GM12878 (cell line): ENCODE data around the gene IFNK. TPM values are rescaled to one million over a fixed set of nuclear protein-coding genes. Genes with fewer than 3 reads are reported as not detected.

ENCODE experiments used
- ATAC-seq: fragments of 200-7000 bp; cut with Tn5 transposase; 3 replicates; pipeline ENCODE4 v1.9.1; 2020; ENCODE audit warnings: mild to moderate bottlenecking, moderate library complexity
- BruUV-seq: library from RNA; stranded (reverse); fragments of 400-500 nt; replicated peaks from 2 replicates; lab custom pipeline; 2021; lab: Mats Ljungman, UMichigan
- CTCF ChIA-PET: fragments of 300-600 bp; sonication (Branson Sonifier 250); formaldehyde crosslinking; extraction: SDS; loops from one replicate; lab custom pipeline; 2021; ENCODE audit warnings: inconsistent platforms; lab: Yijun Ruan, JAX
- POLR2A ChIA-PET: fragments of 350-600 bp; formaldehyde crosslinking; extraction: SDS; loops from one replicate; lab custom pipeline; 2021; ENCODE audit warnings: inconsistent platforms; lab: Charles Lee
- RAD21 ChIA-PET: fragments of 300-600 bp; sonication (Branson Sonifier 250); formaldehyde crosslinking; loops from one replicate; lab custom pipeline; 2023; ENCODE audit warnings: antibody characterized with exemption; ENCODE audit not compliant: unreplicated experiment; lab: Charles Lee
- SMC1A ChIA-PET: fragments of 300-600 bp; sonication (Branson Sonifier 250); formaldehyde crosslinking; loops from one replicate; lab custom pipeline; 2023; ENCODE audit not compliant: unreplicated experiment, uncharacterized antibody; lab: Charles Lee
- DNase-seq: peaks from one replicate; pipeline ENCODE4 v3.0.0-alpha.2; 2011; ENCODE audit warnings: low read depth, low spot score
- FAIRE-seq: peaks from 3 replicates; lab custom pipeline; 2011; peaks lifted over from hg19 to GRCh38; lab: Jason Lieb, UNC
- H2AFZ ChIP-seq: 2 replicates; pipeline ENCODE4 v1.6.0; 2011; ENCODE audit warnings: low read depth, low read length, control low read depth; ENCODE audit not compliant: control insufficient read depth
- H3K27ac ChIP-seq: 2 replicates; pipeline ENCODE4 v1.5.1; 2011; ENCODE audit warnings: control low read depth; ENCODE audit not compliant: control insufficient read depth, insufficient read depth
- H3K27me3 ChIP-seq, 2 experiments: replicated peaks in 1 of 2; 2 replicates each; pipeline versions ENCODE4 v1.6.0 to v1.6.1; 2011; ENCODE audit warnings: low read length in 1 of 2; ENCODE audit not compliant: control insufficient read depth in 2 of 2, insufficient read depth in 2 of 2
- H3K36me3 ChIP-seq, 2 experiments: 2 replicates each; pipeline ENCODE4 v1.5.1; 2011; ENCODE audit warnings: low read length in 1 of 2; ENCODE audit not compliant: control insufficient read depth in 2 of 2, insufficient read depth in 2 of 2
- H3K4me1 ChIP-seq: 2 replicates; pipeline ENCODE4 v1.6.1; 2011; ENCODE audit warnings: mild to moderate bottlenecking, low read length, moderate library complexity, mixed read lengths; ENCODE audit not compliant: control insufficient read depth, insufficient read depth
- H3K4me2 ChIP-seq: 2 replicates; pipeline ENCODE4 v1.6.0; 2011; ENCODE audit warnings: control low read depth; ENCODE audit not compliant: control insufficient read depth, insufficient read depth
- H3K4me3 ChIP-seq: fragments of 200-600 bp; sonication (generic); 2 replicates; pipeline ENCODE4 v1.5.1; 2016
- H3K79me2 ChIP-seq: 2 replicates; pipeline ENCODE4 v1.6.0; 2011; ENCODE audit warnings: low read length; ENCODE audit not compliant: control insufficient read depth, insufficient read depth
- H3K9ac ChIP-seq: 2 replicates; pipeline ENCODE4 v1.8.0; 2011; ENCODE audit warnings: low read length, control low read depth, mixed read lengths; ENCODE audit not compliant: control insufficient read depth, insufficient read depth
- H3K9me3 ChIP-seq: replicated peaks from 3 replicates; pipeline ENCODE4 v1.5.1; 2011; ENCODE audit warnings: mild to moderate bottlenecking, low read length; ENCODE audit not compliant: control insufficient read depth, insufficient read depth
- H4K20me1 ChIP-seq: 2 replicates; pipeline ENCODE4 v1.6.0; 2011; ENCODE audit not compliant: control insufficient read depth, insufficient read depth
- BACH1 ChIP-seq: fragments of 450-650 bp; IDR thresholded peaks from 2 replicates; pipeline ENCODE4 v1.6.1; 2017; ENCODE audit warnings: mild to moderate bottlenecking, borderline replicate concordance
- CBX3 ChIP-seq: fragments of 200-600 bp; sonication (generic); IDR thresholded peaks from 2 replicates; pipeline ENCODE4 v1.6.1; 2016; ENCODE audit warnings: low read depth, borderline replicate concordance
- GATAD2B ChIP-seq: fragments of 450-650 bp; conservative IDR thresholded peaks from 2 replicates; pipeline ENCODE4 v1.6.1; 2017; ENCODE audit warnings: low read depth, mild to moderate bottlenecking, moderate library complexity
- RUNX3 ChIP-seq: IDR thresholded peaks from 2 replicates; pipeline ENCODE4 v1.6.1; 2012; ENCODE audit warnings: low read length, inconsistent platforms
- STAT1 ChIP-seq: fragments of 450-650 bp; conservative IDR thresholded peaks from 2 replicates; pipeline ENCODE4 v1.6.1; 2014; ENCODE audit warnings: antibody characterized with exemption, mild to moderate bottlenecking
- WRNIP1 ChIP-seq: IDR thresholded peaks from 2 replicates; pipeline ENCODE4 v1.6.1; 2011; ENCODE audit warnings: low read depth, low read length, improper control_type of control experiment, borderline replicate concordance
- YBX1 ChIP-seq: fragments of 450-650 bp; IDR thresholded peaks from 2 replicates; pipeline ENCODE4 v1.6.1; 2016; ENCODE audit warnings: antibody characterized with exemption
- ZNF207 ChIP-seq: fragments of 450-650 bp; IDR thresholded peaks from 2 replicates; pipeline ENCODE4 v1.6.1; 2014; ENCODE audit warnings: antibody characterized with exemption, mild to moderate bottlenecking, borderline replicate concordance
- WGBS: methylation state at CpG from one replicate; pipeline ENCODE4 v1.1.6; 2016; ENCODE audit warnings: low lambda C conversion rate; ENCODE audit not compliant: insufficient replicate concordance, insufficient coverage; ENCODE audit errors: missing lambda C conversion rate; 5-methylcytosine and 5-hydroxymethylcytosine counted together
- in situ Hi-C: fragments of 300-500 bp; cut with MboI; formaldehyde crosslinking; loops from 9 replicates; pipeline ENCODE4 v1.14.3; 2018; ENCODE audit warnings: mixed read lengths
- intact Hi-C: fragments of 100-400 bp; cut with micrococcal nuclease; formaldehyde crosslinking; loops from one replicate; pipeline ENCODE4 v1.14.2; 2022; ENCODE audit not compliant: unreplicated experiment
- polyA plus RNA-seq, 11 experiments: library from polyadenylated mRNA; depleted of rRNA in 4 of 11; unstranded in 6 of 11; stranded (reverse) in 5 of 11; fragments of >200 nt; fragmentation: Nextera tagmentation in 4 of 11; fragmentation: Illumina TruSeq in 1 of 11; extraction: Ambion mirVana in 4 of 11; extraction: Trizol in 1 of 11; gene quantifications; 1 replicate in 1 of 11; 2 replicates in 10 of 11; pipeline versions ENCODE4 v1.2.1 to v1.2.3, GENCODE V29; 2011 to 2016; ENCODE audit warnings: inconsistent platforms in 2 of 11, missing spikeins in 2 of 11, low read depth in 1 of 11
- total RNA-seq, 4 experiments: library from RNA; depleted of rRNA in 3 of 4; stranded (reverse); fragments of >200 nt in 3 of 4; fragmentation: Illumina TruSeq in 1 of 4; extraction: Trizol in 1 of 4; gene quantifications; 2 replicates each; pipeline versions ENCODE4 v1.2.1 to v1.2.3, GENCODE V29; 2013 to 2021
- TF ChIP-seq, protein P1 (sequence below): fragments of 450-650 bp; IDR thresholded peaks from 2 replicates; pipeline ENCODE4 v1.6.1; 2014; ENCODE audit warnings: mild to moderate bottlenecking
- TF ChIP-seq, protein P2 (sequence below): IDR thresholded peaks from 2 replicates; pipeline ENCODE4 v1.6.1; 2011; ENCODE audit warnings: low read depth, mild to moderate bottlenecking, low read length, moderate library complexity, borderline replicate concordance; ENCODE audit errors: extremely low read depth
- TF ChIP-seq, protein P3 (sequence below): fragments of 450-650 bp; IDR thresholded peaks from 2 replicates; pipeline ENCODE4 v1.6.1; 2017; ENCODE audit warnings: antibody characterized with exemption, mild to moderate bottlenecking, moderate library complexity

The IFNK gene
- total and polyA plus RNA-seq, 10 of the 15 experiments (the other 5 are each of a cell fraction or from before 2014, with no cell fraction given): 0.06 TPM; not detected in 9

DNA sequence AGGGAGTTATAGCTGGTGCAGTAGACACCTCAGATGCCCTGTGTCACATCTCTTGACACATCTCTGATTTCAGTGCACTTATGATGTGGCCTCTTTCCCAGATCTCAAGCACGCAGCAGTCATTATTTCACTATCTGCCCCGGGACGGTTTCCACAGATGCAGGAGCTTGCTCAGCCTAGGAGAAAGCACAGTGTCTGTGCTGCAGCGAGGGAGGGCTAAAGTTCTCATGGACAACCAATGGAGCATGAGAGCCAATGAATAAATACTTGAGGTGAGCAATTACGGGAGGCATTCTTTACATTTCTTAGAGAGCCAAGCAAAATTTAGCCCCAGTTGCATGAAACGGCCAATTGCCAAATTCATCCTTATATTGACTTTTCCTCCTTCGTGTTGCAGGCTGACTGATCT lies 12.9 kb downstream of the IFNK start:
- peaks cover 10% of the 10 kb centered on the region for H3K4me1 ChIP-seq
- ATAC-seq: no peak
- ChIA-PET POLR2A (no interaction called here), SMC1A (interaction anchor here (1.2 to 11.1 kb wide), 4 partner anchors 10 to 203 kb away, joined by 3 to 89 read pairs (median 46); no protein-coding TSS in a partner anchor), CTCF (interaction anchor here (0.7 to 6.2 kb wide), 8 partner anchors 10 to 205 kb away, joined by 3 to 65 read pairs (median 9); no protein-coding TSS in a partner anchor), RAD21 (interaction anchor here (0.9 to 6.3 kb wide), 3 partner anchors 10 to 205 kb away, joined by 5 to 62 read pairs (median 10); no protein-coding TSS in a partner anchor)
- H3K4me2 ChIP-seq: no peak overlapping the region
- H4K20me1 ChIP-seq: no peaks in the 10 kb centered on the region
- H3K36me3 ChIP-seq: no peaks in the 10 kb centered on the region
- in situ Hi-C loops: no loop called here
- H3K9ac ChIP-seq: no peak overlapping the region
- no peaks in the 10 kb centered on the region for H3K79me2 ChIP-seq
- no peak for TF ChIP-seq YBX1
- TF ChIP-seq, protein P1, sequence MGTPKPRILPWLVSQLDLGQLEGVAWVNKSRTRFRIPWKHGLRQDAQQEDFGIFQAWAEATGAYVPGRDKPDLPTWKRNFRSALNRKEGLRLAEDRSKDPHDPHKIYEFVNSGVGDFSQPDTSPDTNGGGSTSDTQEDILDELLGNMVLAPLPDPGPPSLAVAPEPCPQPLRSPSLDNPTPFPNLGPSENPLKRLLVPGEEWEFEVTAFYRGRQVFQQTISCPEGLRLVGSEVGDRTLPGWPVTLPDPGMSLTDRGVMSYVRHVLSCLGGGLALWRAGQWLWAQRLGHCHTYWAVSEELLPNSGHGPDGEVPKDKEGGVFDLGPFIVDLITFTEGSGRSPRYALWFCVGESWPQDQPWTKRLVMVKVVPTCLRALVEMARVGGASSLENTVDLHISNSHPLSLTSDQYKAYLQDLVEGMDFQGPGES: no peak
- WGBS: 77% methylated on average over 7 of the region's 7 CpGs
- no peak for FAIRE-seq
- H3K9me3 ChIP-seq: no peaks in the 10 kb centered on the region
- no peaks in the 10 kb centered on the region for H3K27me3 ChIP-seq
- H2AFZ ChIP-seq: no peak overlapping the region
- BruUV-seq: no TSS peak
- no peak for DNase-seq
- no peak overlapping the region for H3K4me3 ChIP-seq
- H3K27ac ChIP-seq: no peak overlapping the region
- intact Hi-C loops: no loop called here

DNA sequence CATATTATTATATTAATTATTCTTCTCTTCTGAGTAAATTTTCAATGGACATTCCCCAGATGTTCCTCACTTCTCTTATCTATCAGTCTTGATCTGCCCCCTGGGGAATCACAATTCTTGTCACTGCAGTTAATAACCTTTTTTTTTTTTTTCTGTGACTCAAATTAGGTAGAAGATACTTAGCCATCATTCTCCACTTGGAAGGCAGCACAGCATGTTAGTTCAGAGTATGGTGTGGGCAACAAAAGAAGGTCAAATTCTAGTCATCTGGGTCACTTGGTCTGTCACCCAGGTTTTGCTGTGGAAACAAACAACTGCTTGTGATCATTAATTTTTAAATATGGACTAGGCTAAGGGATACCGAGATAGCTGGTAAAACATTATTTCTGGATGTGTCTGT lies 13.7 kb downstream of the IFNK start:
- Histone ChIP-seq H3K79me2 (no peaks in the 10 kb centered on the region), H3K4me1 (peaks cover 10% of the 10 kb centered on the region), H3K27ac (no peak overlapping the region), H3K9me3 (no peaks in the 10 kb centered on the region), H3K27me3 (no peaks in the 10 kb centered on the region), H3K9ac (no peak overlapping the region), H3K36me3 (no peaks in the 10 kb centered on the region), H4K20me1 (no peaks in the 10 kb centered on the region), H3K4me3 (no peak overlapping the region), H3K4me2 (no peak overlapping the region), H2AFZ (no peak overlapping the region)
- POLR2A ChIA-PET: interaction anchor here (1.7 kb wide), 1 partner anchor 160 kb away, joined by 3 read pairs; no protein-coding TSS in a partner anchor
- CTCF ChIA-PET: interaction anchor here (1.0 to 6.2 kb wide), 9 partner anchors 9 to 206 kb away, joined by 3 to 65 read pairs (median 5); no protein-coding TSS in a partner anchor
- in situ Hi-C loops (no loop called here), intact Hi-C loops (no loop called here)
- RAD21 ChIA-PET: interaction anchor here (1.6 to 6.3 kb wide), 3 partner anchors 10 to 206 kb away, joined by 4 to 62 read pairs (median 8); partner anchors contain the start of gene C9orf72
- 92% methylated on average over 1 of the region's 1 CpG for WGBS
- FAIRE-seq (no peak), ATAC-seq (no peak)
- SMC1A ChIA-PET: interaction anchor here (0.6 to 11.1 kb wide), 7 partner anchors 8 to 263 kb away, joined by 4 to 89 read pairs (median 5); partner anchors contain the start of gene MOB3B
- TF ChIP-seq RUNX3 (no peak), WRNIP1 (no peak), GATAD2B (no peak), BACH1 (no peak), STAT1 (no peak), CBX3 (no peak), ZNF207 (no peak)
- TF ChIP-seq, protein P1: no peak
- TF ChIP-seq, protein P2, sequence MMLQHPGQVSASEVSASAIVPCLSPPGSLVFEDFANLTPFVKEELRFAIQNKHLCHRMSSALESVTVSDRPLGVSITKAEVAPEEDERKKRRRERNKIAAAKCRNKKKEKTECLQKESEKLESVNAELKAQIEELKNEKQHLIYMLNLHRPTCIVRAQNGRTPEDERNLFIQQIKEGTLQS: no peak
- TF ChIP-seq, protein P3, sequence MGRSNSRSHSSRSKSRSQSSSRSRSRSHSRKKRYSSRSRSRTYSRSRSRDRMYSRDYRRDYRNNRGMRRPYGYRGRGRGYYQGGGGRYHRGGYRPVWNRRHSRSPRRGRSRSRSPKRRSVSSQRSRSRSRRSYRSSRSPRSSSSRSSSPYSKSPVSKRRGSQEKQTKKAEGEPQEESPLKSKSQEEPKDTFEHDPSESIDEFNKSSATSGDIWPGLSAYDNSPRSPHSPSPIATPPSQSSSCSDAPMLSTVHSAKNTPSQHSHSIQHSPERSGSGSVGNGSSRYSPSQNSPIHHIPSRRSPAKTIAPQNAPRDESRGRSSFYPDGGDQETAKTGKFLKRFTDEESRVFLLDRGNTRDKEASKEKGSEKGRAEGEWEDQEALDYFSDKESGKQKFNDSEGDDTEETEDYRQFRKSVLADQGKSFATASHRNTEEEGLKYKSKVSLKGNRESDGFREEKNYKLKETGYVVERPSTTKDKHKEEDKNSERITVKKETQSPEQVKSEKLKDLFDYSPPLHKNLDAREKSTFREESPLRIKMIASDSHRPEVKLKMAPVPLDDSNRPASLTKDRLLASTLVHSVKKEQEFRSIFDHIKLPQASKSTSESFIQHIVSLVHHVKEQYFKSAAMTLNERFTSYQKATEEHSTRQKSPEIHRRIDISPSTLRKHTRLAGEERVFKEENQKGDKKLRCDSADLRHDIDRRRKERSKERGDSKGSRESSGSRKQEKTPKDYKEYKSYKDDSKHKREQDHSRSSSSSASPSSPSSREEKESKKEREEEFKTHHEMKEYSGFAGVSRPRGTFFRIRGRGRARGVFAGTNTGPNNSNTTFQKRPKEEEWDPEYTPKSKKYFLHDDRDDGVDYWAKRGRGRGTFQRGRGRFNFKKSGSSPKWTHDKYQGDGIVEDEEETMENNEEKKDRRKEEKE: no peak
- TF ChIP-seq, all 136 proteins: peak for 0
- no peak for DNase-seq
- TSS peak; percentile 43 for BruUV-seq
